HL-60 (cell line): ENCODE measurements around the gene DYNC1I1.

Source experiments
- DNase-seq, 2 experiments: peaks; one replicate each; pipeline ENCODE4 v3.0.0-alpha.2; 2010 to 2020; ENCODE audit warnings: low read depth in 1 of 2, low spot score in 1 of 2
- H3K27ac ChIP-seq: fragments of 250-450 bp; sonication (Bioruptor Pico); replicated peaks from 2 replicates; pipeline ENCODE4 v1.5.1; 2020; ENCODE audit warnings: mild to moderate bottlenecking, moderate library complexity
- H3K27me3 ChIP-seq: fragments of 250-450 bp; sonication (Bioruptor Pico); 2 replicates; pipeline ENCODE4 v1.5.1; 2021; ENCODE audit warnings: mild to moderate bottlenecking, moderate library complexity; ENCODE audit not compliant: insufficient read depth, poor library complexity, severe bottlenecking
- H3K4me3 ChIP-seq: replicated peaks from 2 replicates; pipeline ENCODE4 v1.5.1; 2011; ENCODE audit warnings: mild to moderate bottlenecking, control low read depth, low read length; ENCODE audit not compliant: insufficient read depth
- CTCF ChIP-seq: IDR thresholded peaks from one replicate; pipeline ENCODE4 v1.5.1; 2011; ENCODE audit warnings: low read length, control low read depth, inconsistent platforms; ENCODE audit not compliant: insufficient read depth
- GABPA ChIP-seq: IDR thresholded peaks from 2 replicates; pipeline ENCODE4 v1.6.1; 2012; ENCODE audit warnings: low read depth
- POLR2AphosphoS5 ChIP-seq: IDR thresholded peaks from 2 replicates; pipeline ENCODE4 v1.6.1; 2012; ENCODE audit warnings: low read depth
- REST ChIP-seq: IDR thresholded peaks from 2 replicates; pipeline ENCODE4 v1.6.1; 2012; ENCODE audit warnings: low read depth; ENCODE audit not compliant: insufficient replicate concordance
- SPI1 ChIP-seq: IDR thresholded peaks from 2 replicates; pipeline ENCODE4 v1.6.1; 2012; ENCODE audit warnings: low read depth, mild to moderate bottlenecking, borderline replicate concordance

DYNC1I1 gene

GRCh38 chr7:96059075-96059474, 286.7 kb downstream of the DYNC1I1 start:
- no peak for TF ChIP-seq SPI1
- TF ChIP-seq CTCF: no peak
- no peak for TF ChIP-seq POLR2AphosphoS5
- no peak for TF ChIP-seq REST
- TF ChIP-seq GABPA: no peak
- DNase-seq: no peak
- Histone ChIP-seq H3K4me3 (no peak overlapping the region), H3K27ac (no peak overlapping the region), H3K27me3 (peaks cover 3% of the 10 kb centered on the region)

GRCh38 chr7:96061009-96061408, 288.7 kb downstream of the DYNC1I1 start:
- Histone ChIP-seq H3K27me3 (peaks cover 3% of the 10 kb centered on the region), H3K4me3 (no peak overlapping the region), H3K27ac (no peak overlapping the region)
- no peak for DNase-seq
- TF ChIP-seq CTCF (no peak), SPI1 (no peak), GABPA (no peak), POLR2AphosphoS5 (no peak), REST (no peak)

GRCh38 chr7:96061844-96062243, 289.5 kb downstream of the DYNC1I1 start:
- TF ChIP-seq REST (no peak), CTCF (no peak), SPI1 (no peak)
- Histone ChIP-seq H3K4me3 (no peak overlapping the region), H3K27ac (no peak overlapping the region), H3K27me3 (peaks cover 3% of the 10 kb centered on the region)
- DNase-seq: no peak
